K562 (cell line): Measurements from ENCODE around the gene MFSD11. TPM values are rescaled to one million over a fixed set of nuclear protein-coding genes. Genes with fewer than 3 reads are reported as not detected.

Experiments
- ELF1 ChIP-seq: fragments of 200-800 bp; sonication (Bioruptor generic); IDR thresholded peaks from 2 replicates; pipeline ENCODE4 v1.6.1; 2016; ENCODE audit warnings: missing genetic modification characterization, missing compliant biosample characterization
- HDAC6 ChIP-seq: IDR thresholded peaks from 2 replicates; pipeline ENCODE4 v1.6.1; 2012; ENCODE audit warnings: low read depth, mild to moderate bottlenecking, control low read depth, inconsistent platforms, low read length, moderate library complexity
- HMGN3 ChIP-seq: IDR thresholded peaks from 2 replicates; pipeline ENCODE4 v1.6.1; 2011; ENCODE audit warnings: borderline replicate concordance, low read depth, mild to moderate bottlenecking, mixed read lengths, low read length; ENCODE audit not compliant: insufficient read length; ENCODE audit errors: extremely low read depth
- PPARD ChIP-seq: fragments of 250-450 bp; sonication (Bioruptor Pico); IDR thresholded peaks from 2 replicates; pipeline ENCODE4 v1.8.0; 2022; ENCODE audit warnings: inconsistent platforms, mild to moderate bottlenecking, moderate library complexity
- SAP30 ChIP-seq: fragments of 200-600 bp; sonication (generic); IDR thresholded peaks from 2 replicates; pipeline ENCODE4 v1.6.1; 2012; ENCODE audit warnings: borderline replicate concordance, low read depth, mild to moderate bottlenecking, moderate library complexity, low read length, control low read depth, inconsistent platforms; ENCODE audit not compliant: insufficient read depth, poor library complexity, severe bottlenecking
- TCF7L2 ChIP-seq: fragments of 150-350 bp; IDR thresholded peaks from 2 replicates; pipeline ENCODE4 v1.6.1; 2016; ENCODE audit warnings: low read depth, mild to moderate bottlenecking, low read length, moderate library complexity
- YY1 ChIP-seq, 3 experiments: IDR thresholded peaks; 2 replicates each; pipeline ENCODE4 v1.6.1; 2011; ENCODE audit warnings: low read length in 2 of 3, mild to moderate bottlenecking in 2 of 3, moderate library complexity in 2 of 3, borderline replicate concordance in 1 of 3, control low read depth in 1 of 3, low read depth in 1 of 3; ENCODE audit not compliant: insufficient read depth in 3 of 3, insufficient replicate concordance in 2 of 3, control insufficient read depth in 1 of 3, insufficient read length in 1 of 3; ENCODE audit errors: extremely low read depth in 1 of 3
- ZC3H11A ChIP-seq: IDR thresholded peaks from 2 replicates; pipeline ENCODE4 v1.6.1; 2012; ENCODE audit warnings: low read depth, low read length, improper control_type of control experiment
- ZNF121 ChIP-seq: sonication (generic); formaldehyde crosslinking; conservative IDR thresholded peaks from 2 replicates; pipeline ENCODE4 v1.8.0; 2022; ENCODE audit warnings: missing genetic modification reagents
- ZNF165 ChIP-seq: fragments of 250-450 bp; sonication (Bioruptor Pico); IDR thresholded peaks from 2 replicates; pipeline ENCODE4 v1.4.0; 2020; ENCODE audit warnings: borderline replicate concordance
- ZNF217 ChIP-seq: sonication (generic); formaldehyde crosslinking; IDR thresholded peaks from 2 replicates; pipeline ENCODE4 v1.8.0; 2022; ENCODE audit warnings: mild to moderate bottlenecking, missing genetic modification reagents
- ZNF24 ChIP-seq: fragments of 450-650 bp; IDR thresholded peaks from 2 replicates; pipeline ENCODE4 v1.6.1; 2016
- ZNF696 ChIP-seq: fragments of 250-450 bp; sonication (Bioruptor Pico); conservative IDR thresholded peaks from 2 replicates; pipeline ENCODE4 v1.4.0; 2020; ENCODE audit warnings: mild to moderate bottlenecking, moderate library complexity
- polyA plus RNA-seq, 8 experiments: library from polyadenylated mRNA; depleted of rRNA in 4 of 8; stranded (reverse) in 5 of 8; unstranded in 3 of 8; fragments of >200 nt; fragmentation: Nextera tagmentation in 2 of 8; fragmentation: Illumina TruSeq in 1 of 8; extraction: Ambion mirVana in 2 of 8; extraction: Trizol in 1 of 8; gene quantifications; 2 replicates each; pipeline versions ENCODE4 v1.2.1 to v1.2.3, GENCODE V29; 2011 to 2014; ENCODE audit warnings: inconsistent platforms in 1 of 8, missing spikeins in 1 of 8
- total RNA-seq, 7 experiments: library from RNA; depleted of rRNA in 6 of 7; stranded (reverse); fragments of >200 nt in 6 of 7; fragmentation: Illumina TruSeq in 2 of 7; extraction: Trizol in 2 of 7; gene quantifications; 2 replicates each; pipeline versions ENCODE4 v1.2.1 to v1.2.3, GENCODE V29; 2011 to 2021; ENCODE audit warnings: low replicate concordance in 1 of 7
- TF ChIP-seq, protein P1 (sequence below): fragments of 250-450 bp; sonication (Bioruptor Pico); IDR thresholded peaks from 2 replicates; pipeline ENCODE4 v1.4.0; 2020
- TF ChIP-seq, protein P2 (sequence below): fragments of 200-800 bp; sonication (Bioruptor generic); IDR thresholded peaks from 2 replicates; pipeline ENCODE4 v1.6.1; 2016; ENCODE audit warnings: missing genetic modification characterization, missing compliant biosample characterization

Gene MFSD11
- total and polyA plus RNA-seq, 9 of the 15 experiments (the other 6 are each of a cell fraction or from before 2014, with no cell fraction given): 14.4 to 24.5 (median 19.9) TPM

DNA sequence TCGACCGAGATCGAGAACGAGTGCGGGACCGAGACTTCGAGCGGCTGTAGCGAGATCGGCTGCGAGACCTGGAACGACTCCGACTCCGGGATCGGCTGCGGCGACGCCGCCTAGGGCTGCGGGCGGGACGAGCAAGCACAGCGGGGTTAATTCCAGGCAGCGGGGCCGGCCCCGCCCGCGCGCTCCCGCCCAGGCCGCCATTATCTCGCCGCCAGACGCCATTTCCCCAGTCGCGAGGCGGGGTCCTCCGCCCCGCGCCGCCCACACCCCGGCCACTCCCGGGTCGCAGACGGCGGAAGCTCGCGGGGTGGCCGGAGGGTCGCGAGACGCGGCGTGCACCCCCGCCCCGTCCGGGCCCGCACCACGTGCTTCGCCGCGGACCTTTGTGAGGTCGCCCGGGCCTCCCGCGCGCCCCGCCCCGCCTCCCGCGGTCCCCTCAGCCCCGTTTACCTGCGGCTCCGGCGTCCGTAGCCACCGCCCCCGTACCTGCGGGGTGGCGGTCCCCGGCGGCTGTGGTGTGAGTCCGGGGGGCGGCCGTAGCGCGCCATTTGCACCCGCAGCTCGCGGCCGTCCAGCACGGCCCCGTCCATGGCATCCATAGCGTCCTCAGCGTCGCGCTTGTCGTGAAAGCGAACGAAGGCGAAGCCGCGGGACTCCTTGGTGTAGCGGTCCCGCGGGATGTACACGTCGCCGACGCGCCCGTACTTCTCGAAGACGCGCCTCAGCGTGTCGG, 1.4 kb upstream of the MFSD11 start (continued):
- TF ChIP-seq ELF1 (tag) (no peak), ZNF24 (no peak), HDAC6 (no peak), ZNF165 (0 out of 2 replicates have a peak, but pooled peaks have one; percentile 60), HMGN3 (peak; percentile 96), ZNF217 (CRISPR knock-in tag) (no peak), TCF7L2 (no peak), YY1 (IDR thresholded peaks at IDR 0.05; ENCODE audit: borderline replicate concordance in 1 of 3, control insufficient read depth in 1 of 3, extremely low read depth in 1 of 3, insufficient read depth in 3 of 3, insufficient read length in 1 of 3, insufficient replicate concordance in 2 of 3, low read depth in 1 of 3, low read length in 2 of 3) (peak; percentile 91 to 99 (median 98)), SAP30 (peak; percentile 45), ZNF696 (no peak), ZC3H11A (peak; percentile 94), PPARD (CRISPR knock-in tag) (no peak), ZNF121 (no peak)
- TF ChIP-seq, protein P1, sequence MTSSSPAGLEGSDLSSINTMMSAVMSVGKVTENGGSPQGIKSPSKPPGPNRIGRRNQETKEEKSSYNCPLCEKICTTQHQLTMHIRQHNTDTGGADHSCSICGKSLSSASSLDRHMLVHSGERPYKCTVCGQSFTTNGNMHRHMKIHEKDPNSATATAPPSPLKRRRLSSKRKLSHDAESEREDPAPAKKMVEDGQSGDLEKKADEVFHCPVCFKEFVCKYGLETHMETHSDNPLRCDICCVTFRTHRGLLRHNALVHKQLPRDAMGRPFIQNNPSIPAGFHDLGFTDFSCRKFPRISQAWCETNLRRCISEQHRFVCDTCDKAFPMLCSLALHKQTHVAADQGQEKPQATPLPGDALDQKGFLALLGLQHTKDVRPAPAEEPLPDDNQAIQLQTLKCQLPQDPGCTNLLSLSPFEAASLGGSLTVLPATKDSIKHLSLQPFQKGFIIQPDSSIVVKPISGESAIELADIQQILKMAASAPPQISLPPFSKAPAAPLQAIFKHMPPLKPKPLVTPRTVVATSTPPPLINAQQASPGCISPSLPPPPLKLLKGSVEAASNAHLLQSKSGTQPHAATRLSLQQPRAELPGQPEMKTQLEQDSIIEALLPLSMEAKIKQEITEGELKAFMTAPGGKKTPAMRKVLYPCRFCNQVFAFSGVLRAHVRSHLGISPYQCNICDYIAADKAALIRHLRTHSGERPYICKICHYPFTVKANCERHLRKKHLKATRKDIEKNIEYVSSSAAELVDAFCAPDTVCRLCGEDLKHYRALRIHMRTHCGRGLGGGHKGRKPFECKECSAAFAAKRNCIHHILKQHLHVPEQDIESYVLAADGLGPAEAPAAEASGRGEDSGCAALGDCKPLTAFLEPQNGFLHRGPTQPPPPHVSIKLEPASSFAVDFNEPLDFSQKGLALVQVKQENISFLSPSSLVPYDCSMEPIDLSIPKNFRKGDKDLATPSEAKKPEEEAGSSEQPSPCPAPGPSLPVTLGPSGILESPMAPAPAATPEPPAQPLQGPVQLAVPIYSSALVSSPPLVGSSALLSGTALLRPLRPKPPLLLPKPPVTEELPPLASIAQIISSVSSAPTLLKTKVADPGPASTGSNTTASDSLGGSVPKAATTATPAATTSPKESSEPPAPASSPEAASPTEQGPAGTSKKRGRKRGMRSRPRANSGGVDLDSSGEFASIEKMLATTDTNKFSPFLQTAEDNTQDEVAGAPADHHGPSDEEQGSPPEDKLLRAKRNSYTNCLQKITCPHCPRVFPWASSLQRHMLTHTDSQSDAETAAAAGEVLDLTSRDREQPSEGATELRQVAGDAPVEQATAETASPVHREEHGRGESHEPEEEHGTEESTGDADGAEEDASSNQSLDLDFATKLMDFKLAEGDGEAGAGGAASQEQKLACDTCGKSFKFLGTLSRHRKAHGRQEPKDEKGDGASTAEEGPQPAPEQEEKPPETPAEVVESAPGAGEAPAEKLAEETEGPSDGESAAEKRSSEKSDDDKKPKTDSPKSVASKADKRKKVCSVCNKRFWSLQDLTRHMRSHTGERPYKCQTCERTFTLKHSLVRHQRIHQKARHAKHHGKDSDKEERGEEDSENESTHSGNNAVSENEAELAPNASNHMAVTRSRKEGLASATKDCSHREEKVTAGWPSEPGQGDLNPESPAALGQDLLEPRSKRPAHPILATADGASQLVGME (CRISPR knock-in tag): no peak
- TF ChIP-seq, protein P2, sequence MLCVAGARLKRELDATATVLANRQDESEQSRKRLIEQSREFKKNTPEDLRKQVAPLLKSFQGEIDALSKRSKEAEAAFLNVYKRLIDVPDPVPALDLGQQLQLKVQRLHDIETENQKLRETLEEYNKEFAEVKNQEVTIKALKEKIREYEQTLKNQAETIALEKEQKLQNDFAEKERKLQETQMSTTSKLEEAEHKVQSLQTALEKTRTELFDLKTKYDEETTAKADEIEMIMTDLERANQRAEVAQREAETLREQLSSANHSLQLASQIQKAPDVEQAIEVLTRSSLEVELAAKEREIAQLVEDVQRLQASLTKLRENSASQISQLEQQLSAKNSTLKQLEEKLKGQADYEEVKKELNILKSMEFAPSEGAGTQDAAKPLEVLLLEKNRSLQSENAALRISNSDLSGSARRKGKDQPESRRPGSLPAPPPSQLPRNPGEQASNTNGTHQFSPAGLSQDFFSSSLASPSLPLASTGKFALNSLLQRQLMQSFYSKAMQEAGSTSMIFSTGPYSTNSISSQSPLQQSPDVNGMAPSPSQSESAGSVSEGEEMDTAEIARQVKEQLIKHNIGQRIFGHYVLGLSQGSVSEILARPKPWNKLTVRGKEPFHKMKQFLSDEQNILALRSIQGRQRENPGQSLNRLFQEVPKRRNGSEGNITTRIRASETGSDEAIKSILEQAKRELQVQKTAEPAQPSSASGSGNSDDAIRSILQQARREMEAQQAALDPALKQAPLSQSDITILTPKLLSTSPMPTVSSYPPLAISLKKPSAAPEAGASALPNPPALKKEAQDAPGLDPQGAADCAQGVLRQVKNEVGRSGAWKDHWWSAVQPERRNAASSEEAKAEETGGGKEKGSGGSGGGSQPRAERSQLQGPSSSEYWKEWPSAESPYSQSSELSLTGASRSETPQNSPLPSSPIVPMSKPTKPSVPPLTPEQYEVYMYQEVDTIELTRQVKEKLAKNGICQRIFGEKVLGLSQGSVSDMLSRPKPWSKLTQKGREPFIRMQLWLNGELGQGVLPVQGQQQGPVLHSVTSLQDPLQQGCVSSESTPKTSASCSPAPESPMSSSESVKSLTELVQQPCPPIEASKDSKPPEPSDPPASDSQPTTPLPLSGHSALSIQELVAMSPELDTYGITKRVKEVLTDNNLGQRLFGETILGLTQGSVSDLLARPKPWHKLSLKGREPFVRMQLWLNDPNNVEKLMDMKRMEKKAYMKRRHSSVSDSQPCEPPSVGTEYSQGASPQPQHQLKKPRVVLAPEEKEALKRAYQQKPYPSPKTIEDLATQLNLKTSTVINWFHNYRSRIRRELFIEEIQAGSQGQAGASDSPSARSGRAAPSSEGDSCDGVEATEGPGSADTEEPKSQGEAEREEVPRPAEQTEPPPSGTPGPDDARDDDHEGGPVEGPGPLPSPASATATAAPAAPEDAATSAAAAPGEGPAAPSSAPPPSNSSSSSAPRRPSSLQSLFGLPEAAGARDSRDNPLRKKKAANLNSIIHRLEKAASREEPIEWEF (CRISPR knock-in tag): no peak
